Loucy (cell line): ENCODE results near the gene JAG2.

Source experiments
- EZH2phosphoT487 ChIP-seq: fragments of 200-600 bp; IDR thresholded peaks from 2 replicates; pipeline ENCODE4 v1.6.1; 2018; ENCODE audit warnings: antibody characterized with exemption, mild to moderate bottlenecking, moderate library complexity, borderline replicate concordance
- TF ChIP-seq, protein P1 (sequence below): fragments of 200-600 bp; sonication (generic); conservative IDR thresholded peaks from 2 replicates; pipeline ENCODE4 v1.5.1; 2014; ENCODE audit warnings: mild to moderate bottlenecking, antibody characterized with exemption, low read length

DNA sequence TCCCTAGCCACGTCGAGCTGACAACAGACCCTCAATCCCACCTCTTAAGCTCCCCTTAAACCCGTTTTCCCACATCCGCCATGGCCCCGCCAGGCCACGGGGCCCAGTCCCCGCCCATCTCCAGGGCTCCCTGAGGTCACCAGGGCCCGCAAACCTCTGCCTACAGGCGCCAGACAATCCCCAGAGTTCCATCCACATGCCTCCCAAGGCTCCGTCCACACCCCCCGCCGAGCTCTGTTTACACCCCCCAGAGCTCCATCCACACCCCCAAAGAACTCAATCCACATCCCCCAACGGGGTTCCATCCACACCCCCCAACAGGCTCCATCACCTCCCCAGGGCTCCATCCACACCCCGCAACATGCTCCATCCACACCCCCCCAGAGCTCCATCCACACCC is 9.2 kb downstream of the JAG2 start:
- TF ChIP-seq, protein P1, sequence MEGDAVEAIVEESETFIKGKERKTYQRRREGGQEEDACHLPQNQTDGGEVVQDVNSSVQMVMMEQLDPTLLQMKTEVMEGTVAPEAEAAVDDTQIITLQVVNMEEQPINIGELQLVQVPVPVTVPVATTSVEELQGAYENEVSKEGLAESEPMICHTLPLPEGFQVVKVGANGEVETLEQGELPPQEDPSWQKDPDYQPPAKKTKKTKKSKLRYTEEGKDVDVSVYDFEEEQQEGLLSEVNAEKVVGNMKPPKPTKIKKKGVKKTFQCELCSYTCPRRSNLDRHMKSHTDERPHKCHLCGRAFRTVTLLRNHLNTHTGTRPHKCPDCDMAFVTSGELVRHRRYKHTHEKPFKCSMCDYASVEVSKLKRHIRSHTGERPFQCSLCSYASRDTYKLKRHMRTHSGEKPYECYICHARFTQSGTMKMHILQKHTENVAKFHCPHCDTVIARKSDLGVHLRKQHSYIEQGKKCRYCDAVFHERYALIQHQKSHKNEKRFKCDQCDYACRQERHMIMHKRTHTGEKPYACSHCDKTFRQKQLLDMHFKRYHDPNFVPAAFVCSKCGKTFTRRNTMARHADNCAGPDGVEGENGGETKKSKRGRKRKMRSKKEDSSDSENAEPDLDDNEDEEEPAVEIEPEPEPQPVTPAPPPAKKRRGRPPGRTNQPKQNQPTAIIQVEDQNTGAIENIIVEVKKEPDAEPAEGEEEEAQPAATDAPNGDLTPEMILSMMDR, result no peak
- TF ChIP-seq EZH2phosphoT487, result no peak
